ENCODE data around the gene SLC16A12. TPM values are rescaled to one million over a fixed set of nuclear protein-coding genes. Genes with fewer than 3 reads are reported as not detected.

Gene SLC16A12
- total and polyA plus RNA-seq, 5 donors from 2014 or later = not detected

GRCh38 chr10:89466599-89467035 is 68.8 kb downstream of the SLC16A12 start:
- Histone ChIP-seq H3K27me3 (ENCODE audit: control insufficient read depth, insufficient read depth, low read length) (peaks cover 14% of the 10 kb centered on the region), H3K4me1 (ENCODE audit: control insufficient read depth, insufficient read depth, low read length, poor library complexity, severe bottlenecking) (no peaks in the 10 kb centered on the region), H3K27ac (ENCODE audit: insufficient read depth, low read length, poor library complexity, severe bottlenecking) (no peak overlapping the region), H3K4me3 (ENCODE audit: low read depth, low read length) (no peak overlapping the region), H3K36me3 (ENCODE audit: control insufficient read depth, insufficient read depth, low read length) (no peaks in the 10 kb centered on the region), H3K9me3 (ENCODE audit: control insufficient read depth in 2 of 2, low read length in 2 of 2) (no peaks in the 10 kb centered on the region)
- no peak for DNase-seq
- H3K27me3 Mint-ChIP-seq = peaks cover 14% of the 10 kb centered on the region
- H3K4me1 Mint-ChIP-seq = no peaks in the 10 kb centered on the region
- no peaks in the 10 kb centered on the region for H3K36me3 Mint-ChIP-seq
- no peak overlapping the region for H3K4me3 Mint-ChIP-seq
- no peak overlapping the region for H3K27ac Mint-ChIP-seq
- no peaks in the 10 kb centered on the region for H3K9me3 Mint-ChIP-seq
- no peak for ATAC-seq (ENCODE audit: low read depth in 2 of 2)

- Histone ChIP-seq H3K4me1 (ENCODE audit: control insufficient read depth, insufficient read depth, low read length, poor library complexity, severe bottlenecking) (no peaks in the 10 kb centered on the region), H3K4me3 (ENCODE audit: low read depth, low read length) (no peak overlapping the region), H3K27ac (ENCODE audit: insufficient read depth, low read length, poor library complexity, severe bottlenecking) (no peak overlapping the region), H3K36me3 (ENCODE audit: control insufficient read depth, insufficient read depth, low read length) (no peaks in the 10 kb centered on the region), H3K9me3 (ENCODE audit: control insufficient read depth in 2 of 2, low read length in 2 of 2) (no peaks in the 10 kb centered on the region), H3K27me3 (ENCODE audit: control insufficient read depth, insufficient read depth, low read length) (peaks cover 10% of the 10 kb centered on the region)
- no peak for ATAC-seq (ENCODE audit: low read depth in 2 of 2)
- H3K27ac Mint-ChIP-seq = no peak overlapping the region
- peaks cover 11% of the 10 kb centered on the region for H3K27me3 Mint-ChIP-seq
- no peak overlapping the region for H3K4me3 Mint-ChIP-seq
- peaks cover 0 to 4% (median 0%) of the 10 kb centered on the region in 7 donors for H3K9me3 Mint-ChIP-seq
- no peaks in the 10 kb centered on the region for H3K36me3 Mint-ChIP-seq
- no peak for DNase-seq
- no peaks in the 10 kb centered on the region for H3K4me1 Mint-ChIP-seq
Measured at GRCh38 chr10:89465196-89465595, 70.2 kb downstream of the SLC16A12 start.

- Mint-ChIP-seq H3K27me3 (peaks cover 11% of the 10 kb centered on the region), H3K4me1 (no peaks in the 10 kb centered on the region), H3K36me3 (no peaks in the 10 kb centered on the region), H3K9me3 (peaks cover 0 to 4% (median 0%) of the 10 kb centered on the region in 7 donors), H3K4me3 (no peak overlapping the region), H3K27ac (no peak overlapping the region)
- no peak overlapping the region for H3K4me3 ChIP-seq (ENCODE audit: low read depth, low read length)
- H3K27me3 ChIP-seq (ENCODE audit: control insufficient read depth, insufficient read depth, low read length) = peaks cover 10% of the 10 kb centered on the region
- H3K9me3 ChIP-seq (ENCODE audit: control insufficient read depth in 2 of 2, low read length in 2 of 2) = no peaks in the 10 kb centered on the region
- no peaks in the 10 kb centered on the region for H3K36me3 ChIP-seq (ENCODE audit: control insufficient read depth, insufficient read depth, low read length)
- DNase-seq = no peak
- no peaks in the 10 kb centered on the region for H3K4me1 ChIP-seq (ENCODE audit: control insufficient read depth, insufficient read depth, low read length, poor library complexity, severe bottlenecking)
- ATAC-seq (ENCODE audit: low read depth in 2 of 2) = no peak
- H3K27ac ChIP-seq (ENCODE audit: insufficient read depth, low read length, poor library complexity, severe bottlenecking) = no peak overlapping the region
Measured at GRCh38 chr10:89463846-89464537, 71.4 kb downstream of the SLC16A12 start.

GRCh38 chr10:89458784-89459183 is 76.6 kb downstream of the SLC16A12 start:
- Mint-ChIP-seq H3K9me3 (peaks cover 0 to 5% (median 0%) of the 10 kb centered on the region in 7 donors), H3K4me3 (no peak overlapping the region), H3K36me3 (no peaks in the 10 kb centered on the region), H3K4me1 (no peaks in the 10 kb centered on the region), H3K27me3 (peaks cover 15% of the 10 kb centered on the region), H3K27ac (no peak overlapping the region)
- ATAC-seq (ENCODE audit: low read depth in 2 of 2) = no peak
- DNase-seq = no peak
- Histone ChIP-seq H3K36me3 (ENCODE audit: control insufficient read depth, insufficient read depth, low read length) (no peaks in the 10 kb centered on the region), H3K9me3 (ENCODE audit: control insufficient read depth in 2 of 2, low read length in 2 of 2) (no peaks in the 10 kb centered on the region), H3K4me3 (ENCODE audit: low read depth, low read length) (no peak overlapping the region), H3K4me1 (ENCODE audit: control insufficient read depth, insufficient read depth, low read length, poor library complexity, severe bottlenecking) (no peaks in the 10 kb centered on the region), H3K27ac (ENCODE audit: insufficient read depth, low read length, poor library complexity, severe bottlenecking) (no peak overlapping the region), H3K27me3 (ENCODE audit: control insufficient read depth, insufficient read depth, low read length) (peaks cover 6% of the 10 kb centered on the region)

- Mint-ChIP-seq H3K36me3 (no peaks in the 10 kb centered on the region), H3K27ac (no peak overlapping the region), H3K27me3 (peaks cover 14% of the 10 kb centered on the region), H3K9me3 (peaks cover 0 to 5% (median 0%) of the 10 kb centered on the region in 7 donors), H3K4me3 (no peak overlapping the region), H3K4me1 (no peaks in the 10 kb centered on the region)
- H3K4me1 ChIP-seq (ENCODE audit: control insufficient read depth, insufficient read depth, low read length, poor library complexity, severe bottlenecking) = no peaks in the 10 kb centered on the region
- no peaks in the 10 kb centered on the region for H3K9me3 ChIP-seq (ENCODE audit: control insufficient read depth in 2 of 2, low read length in 2 of 2)
- DNase-seq (no peak), ATAC-seq (ENCODE audit: low read depth in 2 of 2) (no peak)
- no peaks in the 10 kb centered on the region for H3K36me3 ChIP-seq (ENCODE audit: control insufficient read depth, insufficient read depth, low read length)
- H3K27me3 ChIP-seq (ENCODE audit: control insufficient read depth, insufficient read depth, low read length) = peaks cover 6% of the 10 kb centered on the region
- no peak overlapping the region for H3K4me3 ChIP-seq (ENCODE audit: low read depth, low read length)
- no peak overlapping the region for H3K27ac ChIP-seq (ENCODE audit: insufficient read depth, low read length, poor library complexity, severe bottlenecking)
Measured at GRCh38 chr10:89458291-89458690, 77.1 kb downstream of the SLC16A12 start.

GRCh38 chr10:89454561-89455347 is 80.6 kb downstream of the SLC16A12 start:
- no peak for ATAC-seq (ENCODE audit: low read depth in 2 of 2)
- no peak overlapping the region for H3K4me3 Mint-ChIP-seq
- H3K27ac Mint-ChIP-seq = no peak overlapping the region
- no peaks in the 10 kb centered on the region for H3K36me3 Mint-ChIP-seq
- H3K9me3 Mint-ChIP-seq = peaks cover 0 to 1% (median 0%) of the 10 kb centered on the region in 7 donors
- Histone ChIP-seq H3K9me3 (ENCODE audit: control insufficient read depth in 2 of 2, low read length in 2 of 2) (no peaks in the 10 kb centered on the region), H3K27ac (ENCODE audit: insufficient read depth, low read length, poor library complexity, severe bottlenecking) (no peak overlapping the region), H3K27me3 (ENCODE audit: control insufficient read depth, insufficient read depth, low read length) (peaks cover 3% of the 10 kb centered on the region), H3K4me3 (ENCODE audit: low read depth, low read length) (no peak overlapping the region), H3K4me1 (ENCODE audit: control insufficient read depth, insufficient read depth, low read length, poor library complexity, severe bottlenecking) (no peaks in the 10 kb centered on the region), H3K36me3 (ENCODE audit: control insufficient read depth, insufficient read depth, low read length) (no peaks in the 10 kb centered on the region)
- H3K27me3 Mint-ChIP-seq = peaks cover 4% of the 10 kb centered on the region
- no peak for DNase-seq
- H3K4me1 Mint-ChIP-seq = no peaks in the 10 kb centered on the region

- no peak for DNase-seq
- Mint-ChIP-seq H3K27ac (no peak overlapping the region), H3K27me3 (peaks cover 14% of the 10 kb centered on the region), H3K9me3 (peaks cover 0 to 1% (median 0%) of the 10 kb centered on the region in 7 donors), H3K36me3 (no peaks in the 10 kb centered on the region), H3K4me1 (no peaks in the 10 kb centered on the region), H3K4me3 (no peak overlapping the region)
- Histone ChIP-seq H3K36me3 (ENCODE audit: control insufficient read depth, insufficient read depth, low read length) (no peaks in the 10 kb centered on the region), H3K9me3 (ENCODE audit: control insufficient read depth in 2 of 2, low read length in 2 of 2) (no peaks in the 10 kb centered on the region), H3K4me1 (ENCODE audit: control insufficient read depth, insufficient read depth, low read length, poor library complexity, severe bottlenecking) (no peaks in the 10 kb centered on the region), H3K27ac (ENCODE audit: insufficient read depth, low read length, poor library complexity, severe bottlenecking) (no peak overlapping the region), H3K27me3 (ENCODE audit: control insufficient read depth, insufficient read depth, low read length) (peaks cover 3% of the 10 kb centered on the region), H3K4me3 (ENCODE audit: low read depth, low read length) (no peak overlapping the region)
- ATAC-seq (ENCODE audit: low read depth in 2 of 2) = no peak
Measured at GRCh38 chr10:89452193-89452592, 83.2 kb downstream of the SLC16A12 start.

All from CD4-positive, CD25-positive, alpha-beta regulatory T cell (primary cell).